ENCODE results near the gene KCNIP4.

- no peak for TF ChIP-seq CTCF (IDR thresholded peaks at IDR 0.05; ENCODE audit: poor library complexity)
- TF ChIP-seq EZH2 (IDR thresholded peaks at IDR 0.05; ENCODE audit: borderline replicate concordance), result no peak
- no peak for TF ChIP-seq EZH2phosphoT487 (IDR thresholded peaks at IDR 0.05; ENCODE audit: low read depth, severe bottlenecking, unreplicated experiment)
These were observed 964.6 kb downstream of the KCNIP4 start for GRCh38 chr4:20983763-20984575.

Measured in hepatocyte (in vitro differentiated cells).